IMR-90 (cell line): ENCODE measurements around the gene KDM3B. TPM values are rescaled to one million over a fixed set of nuclear protein-coding genes. Genes with fewer than 3 reads are reported as not detected.

Experiments used
- ATAC-seq: fragments of 200-7000 bp; cut with Tn5 transposase; 2 replicates; pipeline ENCODE4 v1.9.1; 2020; ENCODE audit warnings: low read depth, mild to moderate bottlenecking, moderate library complexity
- BruUV-seq: library from RNA; stranded (reverse); fragments of 400-500 nt; replicated peaks from 2 replicates; lab custom pipeline; 2021; lab: Mats Ljungman, UMichigan
- CTCF ChIA-PET: fragments of 300-600 bp; formaldehyde crosslinking; extraction: SDS; loops from one replicate; lab custom pipeline; 2021; ENCODE audit warnings: antibody characterized with exemption; lab: Yijun Ruan, JAX
- POLR2A ChIA-PET: fragments of 300-600 bp; sonication (Branson Sonifier 250); formaldehyde crosslinking; loops from one replicate; lab custom pipeline; 2022; ENCODE audit warnings: antibody characterized with exemption; ENCODE audit not compliant: unreplicated experiment; lab: Charles Lee
- DNase-seq: peaks from one replicate; pipeline ENCODE4 v3.0.0; 2013
- H2AFZ ChIP-seq: replicated peaks from 2 replicates; pipeline ENCODE3; 2013; ENCODE audit warnings: low read length, mild to moderate bottlenecking; ENCODE audit not compliant: poor library complexity
- H2AK5ac ChIP-seq: 2 replicates; pipeline ENCODE4 v1.6.1; 2013; ENCODE audit warnings: low read depth, low read length, inconsistent platforms
- H2AK9ac ChIP-seq: replicated peaks from 2 replicates; pipeline ENCODE3; 2013; ENCODE audit warnings: mild to moderate bottlenecking, low read depth, low read length, moderate library complexity; ENCODE audit not compliant: poor library complexity
- H2BK120ac ChIP-seq: 2 replicates; pipeline ENCODE4 v1.6.1; 2013; ENCODE audit warnings: low read depth, low read length, inconsistent platforms
- H2BK15ac ChIP-seq: 3 replicates; pipeline ENCODE4 v1.6.1; 2013; ENCODE audit warnings: low read depth, low read length, inconsistent platforms
- H2BK20ac ChIP-seq: 2 replicates; pipeline ENCODE4 v1.6.1; 2013; ENCODE audit warnings: low read depth, mild to moderate bottlenecking, inconsistent platforms, low read length, moderate library complexity
- H2BK5ac ChIP-seq: 2 replicates; pipeline ENCODE4 v1.6.1; 2013; ENCODE audit warnings: mild to moderate bottlenecking, low read depth, low read length, inconsistent platforms; ENCODE audit not compliant: poor library complexity, severe bottlenecking
- H3K14ac ChIP-seq: replicated peaks from 2 replicates; pipeline ENCODE4 v1.6.1; 2013; ENCODE audit warnings: low read depth, low read length, inconsistent platforms
- H3K18ac ChIP-seq: 2 replicates; pipeline ENCODE4 v1.6.1; 2013; ENCODE audit warnings: low read depth, low read length, control low read depth
- H3K23ac ChIP-seq: 2 replicates; pipeline ENCODE4 v1.6.1; 2013; ENCODE audit warnings: low read depth, low read length, inconsistent platforms
- H3K27ac ChIP-seq: 2 replicates; pipeline ENCODE4 v1.5.1; 2013; ENCODE audit warnings: mild to moderate bottlenecking, control low read depth, low read length; ENCODE audit not compliant: insufficient read depth
- H3K27me3 ChIP-seq: 2 replicates; pipeline ENCODE4 v1.6.1; 2013; ENCODE audit warnings: low read length; ENCODE audit not compliant: control insufficient read depth, insufficient read depth
- H3K36me3 ChIP-seq: 2 replicates; pipeline ENCODE4 v1.6.1; 2013; ENCODE audit warnings: low read length, mixed read lengths; ENCODE audit not compliant: control insufficient read depth, insufficient read depth
- H3K4ac ChIP-seq: 2 replicates; pipeline ENCODE4 v1.6.1; 2013; ENCODE audit warnings: low read depth, low read length, inconsistent platforms
- H3K4me1 ChIP-seq: 2 replicates; pipeline ENCODE4 v1.6.1; 2013; ENCODE audit warnings: low read length, mixed read lengths; ENCODE audit not compliant: control insufficient read depth, insufficient read depth
- H3K4me2 ChIP-seq: 2 replicates; pipeline ENCODE4 v1.6.1; 2013; ENCODE audit warnings: low read depth, mild to moderate bottlenecking, control low read depth, low read length, moderate library complexity
- H3K4me3 ChIP-seq: 2 replicates; pipeline ENCODE4 v1.5.1; 2013; ENCODE audit warnings: low read depth, mild to moderate bottlenecking, control low read depth, low read length, moderate library complexity; ENCODE audit not compliant: insufficient read depth
- H3K56ac ChIP-seq: 2 replicates; pipeline ENCODE4 v1.6.1; 2013; ENCODE audit warnings: low read length, inconsistent platforms; ENCODE audit not compliant: insufficient read depth; ENCODE audit errors: extremely low read depth
- H3K79me1 ChIP-seq, 2 experiments: 2 replicates each; pipeline ENCODE4 v1.6.1; 2013; ENCODE audit warnings: low read length in 2 of 2, inconsistent platforms in 1 of 2, low read depth in 1 of 2
- H3K9ac ChIP-seq: 2 replicates; pipeline ENCODE4 v1.6.1; 2013; ENCODE audit warnings: low read depth, low read length, control low read depth
- H3K9me1 ChIP-seq: 2 replicates; pipeline ENCODE4 v1.6.1; 2013; ENCODE audit warnings: low read length, inconsistent platforms; ENCODE audit not compliant: insufficient read depth
- H3K9me3 ChIP-seq: 2 replicates; pipeline ENCODE4 v1.6.1; 2013; ENCODE audit warnings: low read length; ENCODE audit not compliant: control insufficient read depth, insufficient read depth
- H4K20me1 ChIP-seq: 2 replicates; pipeline ENCODE4 v1.6.1; 2013; ENCODE audit warnings: low read length, inconsistent platforms; ENCODE audit not compliant: insufficient read depth
- H4K5ac ChIP-seq: 2 replicates; pipeline ENCODE4 v1.6.1; 2013; ENCODE audit warnings: mild to moderate bottlenecking, low read depth, low read length, control low read depth
- H4K8ac ChIP-seq, 2 experiments: 2 replicates each; pipeline ENCODE4 v1.6.1; 2013; ENCODE audit warnings: low read depth in 2 of 2, low read length in 2 of 2, control low read depth in 1 of 2, inconsistent platforms in 1 of 2
- H4K91ac ChIP-seq: 2 replicates; pipeline ENCODE4 v1.6.1; 2013; ENCODE audit warnings: low read depth, low read length, inconsistent platforms; ENCODE audit not compliant: insufficient read depth
- MAFK ChIP-seq: IDR thresholded peaks from 2 replicates; pipeline ENCODE4 v1.6.1; 2012; ENCODE audit warnings: low read depth, low read length, improper control_type of control experiment
- MXI1 ChIP-seq: IDR thresholded peaks from 2 replicates; pipeline ENCODE4 v1.6.1; 2012; ENCODE audit warnings: low read depth, mild to moderate bottlenecking, low read length, moderate library complexity, borderline replicate concordance
- WGBS, 2 experiments: methylation state at CpG; one replicate each; pipeline versions ENCODE4 v1.1.5 to v1.1.7; 2013; ENCODE audit warnings: missing lambda C conversion rate in 2 of 2; ENCODE audit not compliant: insufficient read length in 1 of 2; ENCODE audit errors: extremely low coverage in 2 of 2; 5-methylcytosine and 5-hydroxymethylcytosine counted together
- dilution Hi-C: fragments of 300-500 bp; cut with HindIII; formaldehyde crosslinking; loops from one replicate; pipeline ENCODE4 v1.14.3; 2018; ENCODE audit warnings: low sequenced_read_pairs; ENCODE audit not compliant: unreplicated experiment
- in situ Hi-C: fragments of 300-500 bp; cut with MboI; formaldehyde crosslinking; loops from 3 replicates; pipeline ENCODE4 v1.14.3; 2019; ENCODE audit warnings: low sequenced_read_pairs, inconsistent platforms, mixed read lengths
- intact Hi-C: fragments of 100-400 bp; cut with micrococcal nuclease; formaldehyde crosslinking; loops from 2 replicates; pipeline ENCODE4 v1.10.0; 2022
- polyA plus RNA-seq, 3 experiments: library from polyadenylated mRNA; depleted of rRNA; stranded (reverse); fragments of >200 nt; gene quantifications; 2 replicates each; pipeline ENCODE4 v1.2.3, GENCODE V29; 2012; ENCODE audit warnings: low replicate concordance in 1 of 3
- total RNA-seq: library from RNA; depleted of rRNA; stranded (reverse); fragments of >200 nt; gene quantifications from 2 replicates; pipeline ENCODE4 v1.2.3, GENCODE V29; 2012

KDM3B gene
- total and polyA plus RNA-seq, 2 of the 4 experiments (the other 2 are of a cell fraction): 19.4 to 35.8 TPM

GRCh38 chr5:138330813-138331448 is 21.6 kb upstream of the KDM3B start:
- Histone ChIP-seq H3K4me2 (peak overlapping the region; percentile 87), H3K14ac (no peak overlapping the region), H3K4ac (peak overlapping the region; percentile 45), H4K8ac (no peak overlapping the region), H2AK5ac (no peak overlapping the region), H3K79me1 (peaks cover 3 to 7% of the 10 kb centered on the region in 2 experiments; a peak in 2 of 4 replicates), H4K91ac (no peak overlapping the region; the same call in 1 of the 2 replicates), H2AK9ac (peak overlapping the region; percentile 89), H2BK20ac (no peak overlapping the region), H3K9me1 (no peaks in the 10 kb centered on the region), H3K9ac (peak overlapping the region; percentile 44; the same call in 1 of the 2 replicates), H3K18ac (no peak overlapping the region), H2BK5ac (no peak overlapping the region), H4K20me1 (no peaks in the 10 kb centered on the region), H3K9me3 (no peaks in the 10 kb centered on the region), H3K27me3 (no peaks in the 10 kb centered on the region), H2BK120ac (no peak overlapping the region), H3K4me3 (peak overlapping the region; percentile 56), H2AFZ (peak overlapping the region; percentile 95), H3K23ac (no peak overlapping the region), H3K56ac (0 out of 2 replicates have a peak overlapping the region, but pooled peaks have one; percentile 34), H3K4me1 (0 out of 2 replicates have a peak, but pooled peaks cover 2% of the 10 kb centered on the region), H2BK15ac (no peak overlapping the region), H3K27ac (peak overlapping the region; percentile 1; the same call in 1 of the 2 replicates), H4K5ac (no peak overlapping the region), H3K36me3 (no peaks in the 10 kb centered on the region; the same call in 1 of the 2 replicates)
- dilution Hi-C loops: no loop called here
- ATAC-seq: no peak
- TF ChIP-seq MAFK (peak; percentile 76), MXI1 (no peak)
- POLR2A ChIA-PET: no interaction called here
- CTCF ChIA-PET: interaction anchor here (1.2 kb wide), 2 partner anchors 10 to 22 kb away, joined by 3 to 4 read pairs; partner anchors contain the start of gene KDM3B
- intact Hi-C loops: no loop called here
- in situ Hi-C loops: no loop called here
- DNase-seq: no peak
- WGBS, 2 experiments: no CpG with 5 or more reads among the region's 12 CpGs
- no TSS peak for BruUV-seq
